ENCODE data around the gene WWC2. TPM values are rescaled to one million over a fixed set of nuclear protein-coding genes. Genes with fewer than 3 reads are reported as not detected.
"Not testable (repeated sequence)": the region's sequence is repeated elsewhere in the genome, so short reads cannot be mapped to it uniquely, and the experiment has no call there.

Gene WWC2
- total RNA-seq, 1 experiment from 2014 or later = 39.1 TPM

DNA sequence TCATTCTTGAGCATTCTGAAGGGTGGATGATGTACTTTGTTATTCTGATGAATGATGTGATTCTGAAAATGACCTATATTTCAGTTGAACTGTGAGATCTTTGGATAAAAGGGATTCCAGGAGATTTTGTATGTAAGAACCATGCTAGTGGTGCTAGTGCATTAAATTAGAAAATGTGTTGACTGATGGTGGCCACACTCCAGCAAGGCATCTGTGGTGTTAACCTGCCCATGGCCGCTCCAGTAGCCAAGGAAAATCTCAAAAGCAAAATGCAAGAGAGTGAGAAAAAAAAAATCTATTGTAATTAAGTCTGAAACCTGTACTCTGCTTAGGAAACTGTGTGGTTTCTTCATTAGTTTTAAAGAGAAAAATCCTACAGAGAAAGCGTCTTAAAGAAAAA is 93.5 kb downstream of the WWC2 start:
- Histone ChIP-seq H3K9me2 (ENCODE audit: insufficient read depth) (no peaks in the 10 kb centered on the region), H3K4me1 (ENCODE audit: control insufficient read depth in 1 of 2, insufficient read depth in 2 of 2, low read length in 2 of 2) (peaks cover 5 to 11% of the 10 kb centered on the region in 2 experiments; a peak in 3 of 4 replicates), H3K9me3 (ENCODE audit: control insufficient read depth in 1 of 2, insufficient read depth in 1 of 2, low read depth in 1 of 2, low read length in 2 of 2) (no peaks in the 10 kb centered on the region), H3K36me3 (ENCODE audit: control insufficient read depth in 1 of 2, insufficient read depth in 2 of 2, low read length in 2 of 2) (no peaks in the 10 kb centered on the region), H3K27ac (ENCODE audit: low read depth, low read length) (no peak overlapping the region), H3K9ac (ENCODE audit: low read length) (no peak overlapping the region), H3K79me2 (ENCODE audit: insufficient read depth, low read length) (peaks cover 37% of the 10 kb centered on the region), H2AFZ (ENCODE audit: low read depth, low read length, poor library complexity, severe bottlenecking) (no peak overlapping the region), H4K20me1 (ENCODE audit: insufficient read depth) (no peaks in the 10 kb centered on the region), H3K27me3 (ENCODE audit: insufficient read depth, low read length) (no peaks in the 10 kb centered on the region), H3K4me3 (replicated peaks in 1 of 2; ENCODE audit: low read depth in 1 of 2, low read length in 2 of 2) (no peak overlapping the region), H3K4me2 (ENCODE audit: low read length) (no peak overlapping the region)
- no TSS peak for BruUV-seq (replicated peaks)
- RAD21 ChIA-PET (ENCODE audit: low non-redundant PET in 1 of 2, low total read pairs in 2 of 2, uncharacterized antibody in 2 of 2, unreplicated experiment in 2 of 2) = no interaction called here
- CTCF ChIA-PET = no interaction called here
- POLR2A ChIA-PET = no interaction called here
- DNase-seq (ENCODE audit: low read depth, low spot score) (no peak), ATAC-seq (no peak)
- TF ChIP-seq EZH2 (IDR thresholded peaks at IDR 0.05) (no peak), EZH2phosphoT487 (IDR thresholded peaks at IDR 0.05; ENCODE audit: borderline replicate concordance) (no peak), YY1 (IDR thresholded peaks at IDR 0.05; ENCODE audit: extremely low read depth, insufficient replicate concordance, low read depth, low read length) (no peak), SP1 (IDR thresholded peaks at IDR 0.05; ENCODE audit: low read depth) (no peak), SRF (IDR thresholded peaks at IDR 0.05; ENCODE audit: low read depth) (no peak), POLR2A (IDR thresholded peaks at IDR 0.05; ENCODE audit: borderline replicate concordance, extremely low read depth, insufficient read depth, insufficient read length) (no peak)
- intact Hi-C loops (cut with micrococcal nuclease) = no loop called here

- CTCF ChIA-PET; H3K27ac ChIP-seq (ENCODE audit: low read depth, low read length); RAD21 ChIA-PET (ENCODE audit: low non-redundant PET in 1 of 2, low total read pairs in 2 of 2, uncharacterized antibody in 2 of 2, unreplicated experiment in 2 of 2); H3K9me2 ChIP-seq (ENCODE audit: insufficient read depth); intact Hi-C loops (cut with micrococcal nuclease); H2AFZ ChIP-seq (ENCODE audit: low read depth, low read length, poor library complexity, severe bottlenecking); H4K20me1 ChIP-seq (ENCODE audit: insufficient read depth); H3K4me2 ChIP-seq (ENCODE audit: low read length); BruUV-seq (replicated peaks); H3K27me3 ChIP-seq (ENCODE audit: insufficient read depth, low read length); H3K36me3 ChIP-seq (ENCODE audit: control insufficient read depth in 1 of 2, insufficient read depth in 2 of 2, low read length in 2 of 2); H3K9me3 ChIP-seq (ENCODE audit: control insufficient read depth in 1 of 2, insufficient read depth in 1 of 2, low read depth in 1 of 2, low read length in 2 of 2); H3K4me3 ChIP-seq (replicated peaks in 1 of 2; ENCODE audit: low read depth in 1 of 2, low read length in 2 of 2); DNase-seq (ENCODE audit: low read depth, low spot score); POLR2A ChIA-PET; H3K9ac ChIP-seq (ENCODE audit: low read length); ATAC-seq: not testable (repeated sequence)
- H3K4me1 ChIP-seq (ENCODE audit: control insufficient read depth in 1 of 2, insufficient read depth in 2 of 2, low read length in 2 of 2) = peaks cover 5 to 11% of the 10 kb centered on the region in 2 experiments; a peak in 3 of 4 replicates
- peaks cover 39% of the 10 kb centered on the region for H3K79me2 ChIP-seq (ENCODE audit: insufficient read depth, low read length)
These were observed 94.8 kb downstream of the WWC2 start for GRCh38 chr4:183193730-183194338.
